Gastroesophageal sphincter (tissue), 3 donors: ENCODE data around the gene SLC9A3.

Experiments used
- CTCF ChIP-seq, 4 experiments: fragments of 200-600 bp in 2 of 4; fragments of 450-650 bp in 2 of 4; sonication (generic) in 1 of 4; IDR thresholded peaks; one replicate each; pipeline ENCODE4 v1.5.1; 2017 to 2019; ENCODE audit warnings: antibody characterized with exemption in 4 of 4, mild to moderate bottlenecking in 2 of 4, moderate library complexity in 2 of 4
- EP300 ChIP-seq: sonication (generic); formaldehyde crosslinking; IDR thresholded peaks from one replicate; pipeline ENCODE4 v1.6.1; 2017; ENCODE audit warnings: antibody characterized with exemption, mild to moderate bottlenecking
- POLR2A ChIP-seq, 2 donors: fragments of 450-650 bp; IDR thresholded peaks; one replicate each; pipeline ENCODE4 v1.6.1; 2017; ENCODE audit warnings: antibody characterized with exemption in 2 of 2, mild to moderate bottlenecking in 2 of 2, moderate library complexity in 1 of 2

- no peak for TF ChIP-seq CTCF (IDR thresholded peaks at IDR 0.05)
- TF ChIP-seq POLR2A (IDR thresholded peaks at IDR 0.05), result no peak
- no peak for TF ChIP-seq EP300
Measured at GRCh38 chr5:483011-483410, 41.2 kb downstream of the SLC9A3 start.
